PC-9 (cell line): ENCODE measurements around the gene CAST. TPM values are rescaled to one million over a fixed set of nuclear protein-coding genes. Genes with fewer than 3 reads are reported as not detected.

ENCODE experiments used
- BruUV-seq: library from RNA; stranded (reverse); fragments of 400-500 nt; replicated peaks from 2 replicates; lab custom pipeline; 2021; lab: Mats Ljungman, UMichigan
- CTCF ChIA-PET: fragments of 300-600 bp; sonication (Branson Sonifier 250); formaldehyde crosslinking; loops from one replicate; lab custom pipeline; 2022; ENCODE audit warnings: antibody characterized with exemption; lab: Charles Lee
- POLR2A ChIA-PET: fragments of 300-600 bp; sonication (Branson Sonifier 250); formaldehyde crosslinking; loops from one replicate; lab custom pipeline; 2022; ENCODE audit warnings: antibody characterized with exemption; ENCODE audit not compliant: unreplicated experiment; lab: Charles Lee
- DNase-seq, 2 experiments: peaks; one replicate each; pipeline versions ENCODE4 v3.0.0 to v3.0.0-alpha.2; 2015 to 2022; ENCODE audit warnings: mixed read lengths in 1 of 2
- H2AFZ ChIP-seq: fragments of 200-600 bp; sonication (generic); 2 replicates; pipeline ENCODE4 v1.8.1; 2017; ENCODE audit warnings: antibody characterized with exemption
- H3F3A ChIP-seq: fragments of 200-600 bp; sonication (generic); 2 replicates; pipeline ENCODE4 v1.8.1; 2017; ENCODE audit warnings: antibody characterized with exemption, mild to moderate bottlenecking, low read depth; ENCODE audit not compliant: insufficient read depth
- H3K27ac ChIP-seq: fragments of 200-600 bp; sonication (generic); 2 replicates; pipeline ENCODE4 v1.6.1; 2016; ENCODE audit warnings: mixed run types
- H3K27me3 ChIP-seq: fragments of 200-600 bp; sonication (generic); 2 replicates; pipeline ENCODE4 v1.6.1; 2016; ENCODE audit warnings: low read depth, mixed run types; ENCODE audit not compliant: insufficient read depth
- H3K36me3 ChIP-seq: fragments of 200-600 bp; sonication (generic); 2 replicates; pipeline ENCODE4 v1.6.1; 2016; ENCODE audit warnings: low read depth, mixed run types
- H3K4me1 ChIP-seq: fragments of 200-600 bp; sonication (generic); replicated peaks from 2 replicates; pipeline ENCODE4 v1.6.1; 2016; ENCODE audit warnings: mixed run types; ENCODE audit not compliant: insufficient read depth
- H3K4me2 ChIP-seq: fragments of 200-600 bp; sonication (generic); 2 replicates; pipeline ENCODE4 v1.6.1; 2017; ENCODE audit warnings: mixed run types
- H3K4me3 ChIP-seq: fragments of 200-600 bp; sonication (generic); 2 replicates; pipeline ENCODE4 v1.6.1; 2016; ENCODE audit warnings: mixed run types
- H3K79me2 ChIP-seq: fragments of 200-600 bp; sonication (generic); 2 replicates; pipeline ENCODE4 v1.6.1; 2017; ENCODE audit warnings: low read depth, mixed run types
- H3K9me2 ChIP-seq: fragments of 200-600 bp; sonication (generic); 2 replicates; pipeline ENCODE4 v1.8.1; 2017; ENCODE audit warnings: mild to moderate bottlenecking; ENCODE audit not compliant: insufficient read depth
- H3K9me3 ChIP-seq: fragments of 200-600 bp; sonication (generic); 2 replicates; pipeline ENCODE4 v1.8.1; 2016; ENCODE audit warnings: low read depth; ENCODE audit not compliant: insufficient read depth
- H4K20me1 ChIP-seq: fragments of 200-600 bp; sonication (generic); 2 replicates; pipeline ENCODE4 v1.8.1; 2017; ENCODE audit not compliant: insufficient read depth
- EZH2 ChIP-seq: fragments of 200-600 bp; sonication (generic); IDR thresholded peaks from 2 replicates; pipeline ENCODE4 v1.8.0; 2017; ENCODE audit warnings: antibody characterized with exemption, low read depth
- intact Hi-C: fragments of 100-400 bp; cut with micrococcal nuclease; formaldehyde crosslinking; loops from one replicate; pipeline ENCODE4 v1.10.0; 2022; ENCODE audit not compliant: unreplicated experiment
- total RNA-seq: library from RNA; stranded (reverse); gene quantifications from 2 replicates; pipeline ENCODE4 v1.2.3, GENCODE V29; 2021
- TF ChIP-seq, protein P1 (sequence below): fragments of 200-600 bp; sonication (generic); conservative IDR thresholded peaks from 2 replicates; pipeline ENCODE4 v1.6.1; 2017; ENCODE audit warnings: mixed run types, antibody characterized with exemption, mild to moderate bottlenecking, moderate library complexity

Gene CAST
- total RNA-seq, 1 experiment from 2014 or later: 289 TPM

- peaks cover 16% of the 10 kb centered on the region for H3F3A ChIP-seq
- H4K20me1 ChIP-seq: peaks cover 4% of the 10 kb centered on the region; the same call in 1 of the 2 replicates
- POLR2A ChIA-PET: interaction anchor here (0.5 to 0.7 kb wide), 4 partner anchors 15 to 130 kb away, joined by 3 to 13 read pairs (median 9); no protein-coding TSS in a partner anchor
- peaks cover 96% of the 10 kb centered on the region for H3K79me2 ChIP-seq
- TF ChIP-seq EZH2: no peak
- TF ChIP-seq, protein P1, sequence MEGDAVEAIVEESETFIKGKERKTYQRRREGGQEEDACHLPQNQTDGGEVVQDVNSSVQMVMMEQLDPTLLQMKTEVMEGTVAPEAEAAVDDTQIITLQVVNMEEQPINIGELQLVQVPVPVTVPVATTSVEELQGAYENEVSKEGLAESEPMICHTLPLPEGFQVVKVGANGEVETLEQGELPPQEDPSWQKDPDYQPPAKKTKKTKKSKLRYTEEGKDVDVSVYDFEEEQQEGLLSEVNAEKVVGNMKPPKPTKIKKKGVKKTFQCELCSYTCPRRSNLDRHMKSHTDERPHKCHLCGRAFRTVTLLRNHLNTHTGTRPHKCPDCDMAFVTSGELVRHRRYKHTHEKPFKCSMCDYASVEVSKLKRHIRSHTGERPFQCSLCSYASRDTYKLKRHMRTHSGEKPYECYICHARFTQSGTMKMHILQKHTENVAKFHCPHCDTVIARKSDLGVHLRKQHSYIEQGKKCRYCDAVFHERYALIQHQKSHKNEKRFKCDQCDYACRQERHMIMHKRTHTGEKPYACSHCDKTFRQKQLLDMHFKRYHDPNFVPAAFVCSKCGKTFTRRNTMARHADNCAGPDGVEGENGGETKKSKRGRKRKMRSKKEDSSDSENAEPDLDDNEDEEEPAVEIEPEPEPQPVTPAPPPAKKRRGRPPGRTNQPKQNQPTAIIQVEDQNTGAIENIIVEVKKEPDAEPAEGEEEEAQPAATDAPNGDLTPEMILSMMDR: no peak
- CTCF ChIA-PET: interaction anchor here (0.7 to 0.9 kb wide), 2 partner anchors 11 to 38 kb away, joined by 4 to 14 read pairs; no protein-coding TSS in a partner anchor
- H3K27ac ChIP-seq: peak overlapping the region; percentile 76
- peak overlapping the region; percentile 58 for H3K4me2 ChIP-seq
- H3K4me3 ChIP-seq: no peak overlapping the region
- intact Hi-C loops: no loop called here
- H3K4me1 ChIP-seq: peaks cover 23% of the 10 kb centered on the region
- BruUV-seq: no TSS peak
- no peak overlapping the region for H2AFZ ChIP-seq
- no peaks in the 10 kb centered on the region for H3K36me3 ChIP-seq
- H3K9me3 ChIP-seq: no peaks in the 10 kb centered on the region
- no peaks in the 10 kb centered on the region for H3K9me2 ChIP-seq
- H3K27me3 ChIP-seq: no peaks in the 10 kb centered on the region
- no peak for DNase-seq
These were observed 52.3 kb downstream of the CAST start for GRCh38 chr5:96714450-96714849.

GRCh38 chr5:96714951-96715451 lies 52.8 kb downstream of the CAST start:
- Histone ChIP-seq H3K4me3 (no peak overlapping the region), H3K27me3 (no peaks in the 10 kb centered on the region), H3K9me3 (no peaks in the 10 kb centered on the region), H3F3A (peaks cover 16% of the 10 kb centered on the region), H4K20me1 (no peaks in the 10 kb centered on the region), H3K4me2 (peak overlapping the region; percentile 58), H3K4me1 (peaks cover 20% of the 10 kb centered on the region), H3K9me2 (no peaks in the 10 kb centered on the region), H2AFZ (no peak overlapping the region), H3K27ac (peak overlapping the region; percentile 76), H3K36me3 (no peaks in the 10 kb centered on the region), H3K79me2 (peaks cover 96% of the 10 kb centered on the region)
- TF ChIP-seq, protein P1: no peak
- TF ChIP-seq EZH2: no peak
- no TSS peak for BruUV-seq
- peak; percentile 48 to 86 for DNase-seq
- intact Hi-C loops: no loop called here
- POLR2A ChIA-PET: interaction anchor here (0.6 to 0.7 kb wide), 2 partner anchors 15 to 130 kb away, joined by 3 to 8 read pairs; no protein-coding TSS in a partner anchor
- CTCF ChIA-PET: interaction anchor here (0.9 kb wide), 1 partner anchor 11 kb away, joined by 4 read pairs; no protein-coding TSS in a partner anchor

- Histone ChIP-seq H3K4me3 (no peak overlapping the region), H3K27me3 (no peaks in the 10 kb centered on the region), H3K9me3 (no peaks in the 10 kb centered on the region), H3K4me2 (no peak overlapping the region), H3F3A (peaks cover 18% of the 10 kb centered on the region), H3K36me3 (no peaks in the 10 kb centered on the region), H2AFZ (no peak overlapping the region), H4K20me1 (no peaks in the 10 kb centered on the region), H3K4me1 (peaks cover 20% of the 10 kb centered on the region), H3K9me2 (no peaks in the 10 kb centered on the region), H3K79me2 (peaks cover 94% of the 10 kb centered on the region), H3K27ac (0 out of 2 replicates have a peak overlapping the region, but pooled peaks have one; percentile 76)
- ChIA-PET CTCF (no interaction called here), POLR2A (no interaction called here)
- TF ChIP-seq, protein P1: no peak
- TF ChIP-seq EZH2: no peak
- no TSS peak for BruUV-seq
- DNase-seq: no peak
- intact Hi-C loops: no loop called here
These were observed 53.8 kb downstream of the CAST start for GRCh38 chr5:96716007-96716406.
